ENCODE results near the gene RALGDS.
"Not testable (repeated sequence)": the region's sequence is repeated elsewhere in the genome, so short reads cannot be mapped to it uniquely, and the experiment has no call there.

The RALGDS gene

DNA sequence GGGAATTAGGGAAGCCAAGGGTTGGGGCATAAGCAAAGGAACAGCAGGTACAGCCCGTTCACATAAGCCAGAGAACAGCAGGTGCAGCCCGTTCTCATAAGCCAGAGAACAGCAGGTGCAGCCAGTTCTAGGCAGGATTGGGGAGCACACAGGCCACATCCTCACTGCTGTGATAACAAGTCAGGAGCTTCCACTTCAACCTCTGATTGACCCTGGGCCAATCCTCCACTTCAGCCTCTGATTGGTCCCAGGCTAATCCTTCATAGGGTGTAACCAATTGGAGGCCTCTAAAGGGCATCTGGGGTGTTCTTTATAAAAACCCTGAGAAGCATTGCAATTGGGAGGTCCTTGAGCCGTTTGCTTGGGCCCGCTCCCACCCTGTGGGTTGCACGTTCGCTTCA is 31.8 kb downstream of the RALGDS start:
- no peak for DNase-seq (ENCODE audit: low read depth)
- no peak overlapping the region for H3K4me3 ChIP-seq (ENCODE audit: low read length)
- TF ChIP-seq, protein P1, sequence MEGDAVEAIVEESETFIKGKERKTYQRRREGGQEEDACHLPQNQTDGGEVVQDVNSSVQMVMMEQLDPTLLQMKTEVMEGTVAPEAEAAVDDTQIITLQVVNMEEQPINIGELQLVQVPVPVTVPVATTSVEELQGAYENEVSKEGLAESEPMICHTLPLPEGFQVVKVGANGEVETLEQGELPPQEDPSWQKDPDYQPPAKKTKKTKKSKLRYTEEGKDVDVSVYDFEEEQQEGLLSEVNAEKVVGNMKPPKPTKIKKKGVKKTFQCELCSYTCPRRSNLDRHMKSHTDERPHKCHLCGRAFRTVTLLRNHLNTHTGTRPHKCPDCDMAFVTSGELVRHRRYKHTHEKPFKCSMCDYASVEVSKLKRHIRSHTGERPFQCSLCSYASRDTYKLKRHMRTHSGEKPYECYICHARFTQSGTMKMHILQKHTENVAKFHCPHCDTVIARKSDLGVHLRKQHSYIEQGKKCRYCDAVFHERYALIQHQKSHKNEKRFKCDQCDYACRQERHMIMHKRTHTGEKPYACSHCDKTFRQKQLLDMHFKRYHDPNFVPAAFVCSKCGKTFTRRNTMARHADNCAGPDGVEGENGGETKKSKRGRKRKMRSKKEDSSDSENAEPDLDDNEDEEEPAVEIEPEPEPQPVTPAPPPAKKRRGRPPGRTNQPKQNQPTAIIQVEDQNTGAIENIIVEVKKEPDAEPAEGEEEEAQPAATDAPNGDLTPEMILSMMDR (IDR thresholded peaks at IDR 0.05; ENCODE audit: insufficient read depth, low read depth, low read length, missing control alignments) = no peak

DNA sequence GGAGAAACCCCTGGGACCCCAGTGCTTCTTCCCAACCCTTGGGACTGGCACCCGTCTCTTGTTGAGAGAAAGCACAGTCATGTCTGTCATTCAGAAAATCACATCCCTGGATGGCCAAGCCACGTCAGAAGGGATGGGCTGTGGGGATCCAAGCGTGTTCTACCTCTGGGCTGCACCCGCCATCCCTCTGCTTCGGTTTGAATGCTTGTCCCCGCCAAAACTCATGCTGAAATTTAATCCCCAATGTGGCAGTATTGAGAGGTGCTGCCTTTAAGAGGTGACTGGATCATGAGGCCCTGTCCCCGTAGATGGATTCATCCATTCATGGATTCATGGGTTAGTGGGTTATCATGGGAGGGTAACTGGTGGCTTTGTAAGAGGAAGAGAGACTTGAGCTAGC is 32.3 kb downstream of the RALGDS start:
- TF ChIP-seq, protein P1 (IDR thresholded peaks at IDR 0.05; ENCODE audit: insufficient read depth, low read depth, low read length, missing control alignments) = no peak
- no peak for DNase-seq (ENCODE audit: low read depth)
- H3K4me3 ChIP-seq (ENCODE audit: low read length) = no peak overlapping the region

DNA sequence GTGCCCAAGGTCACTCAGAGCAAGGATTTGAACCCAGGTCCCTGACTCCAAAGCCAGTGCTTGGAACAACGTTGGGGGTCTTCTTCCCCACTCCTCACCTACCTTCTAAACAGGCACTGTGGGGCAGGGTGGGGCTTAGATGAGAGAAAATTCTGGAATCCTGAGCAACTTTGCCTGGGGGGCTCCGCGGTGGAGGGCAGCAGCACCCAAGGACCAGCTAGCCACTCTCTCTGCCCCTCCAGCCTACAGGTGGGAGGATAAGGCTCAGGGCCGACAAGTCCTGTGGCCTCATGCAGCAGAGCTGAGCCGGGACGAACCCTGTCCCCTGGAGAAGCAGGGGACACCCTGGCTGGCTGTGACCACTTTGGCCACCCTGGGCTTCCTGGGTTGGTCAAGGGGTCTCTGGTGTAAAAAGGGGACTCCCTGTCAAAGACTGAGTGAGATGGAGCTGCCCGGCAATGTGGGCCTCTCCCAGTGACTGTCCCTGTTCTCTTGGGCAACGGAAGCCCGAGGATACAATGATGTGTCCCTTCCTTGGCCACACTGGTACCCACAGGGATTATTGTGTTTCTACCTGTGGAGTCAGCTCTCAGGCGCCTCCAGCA is 32.8 kb downstream of the RALGDS start:
- no peak for DNase-seq (ENCODE audit: low read depth)
- TF ChIP-seq, protein P1 (IDR thresholded peaks at IDR 0.05; ENCODE audit: insufficient read depth, low read depth, low read length, missing control alignments) = no peak
- H3K4me3 ChIP-seq (ENCODE audit: low read length) = no peak overlapping the region

DNA sequence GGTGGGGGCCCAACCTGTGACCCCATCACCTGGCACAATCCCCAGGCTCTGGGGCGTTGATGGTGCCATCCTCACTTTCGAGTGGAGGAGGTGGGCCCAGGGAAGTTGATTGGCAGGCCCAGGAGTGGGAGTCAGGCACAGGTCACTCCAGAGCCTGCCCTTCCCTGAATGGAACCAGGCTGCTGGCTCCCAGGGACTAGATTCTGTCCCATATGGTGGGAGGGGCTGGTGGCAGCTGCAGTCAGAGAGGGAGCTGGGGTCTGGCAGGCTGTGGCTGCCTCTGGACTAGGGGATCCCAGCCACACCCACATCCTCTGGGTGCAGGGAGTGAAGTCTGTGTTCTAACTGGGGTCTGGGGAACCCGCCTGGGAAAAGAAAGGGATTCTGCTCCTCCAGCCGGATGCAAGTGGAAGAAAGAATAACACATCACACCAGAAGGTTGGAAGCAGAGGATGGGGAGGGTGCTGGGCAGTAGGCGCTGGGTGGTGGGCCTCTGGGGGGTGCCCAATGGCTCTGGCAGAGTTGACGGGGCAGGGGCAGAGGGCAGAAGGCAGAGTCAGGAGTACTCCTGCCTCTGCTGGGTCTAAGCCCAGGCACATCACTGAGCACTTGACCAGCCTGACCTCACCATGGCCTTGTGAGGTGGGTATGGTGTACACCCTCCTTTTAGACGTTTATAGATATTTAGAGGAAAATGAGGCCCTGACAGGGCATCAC is 33.5 kb downstream of the RALGDS start:
- H3K4me3 ChIP-seq (ENCODE audit: low read length) = no peak overlapping the region
- no peak for DNase-seq (ENCODE audit: low read depth)
- TF ChIP-seq, protein P1 (IDR thresholded peaks at IDR 0.05; ENCODE audit: insufficient read depth, low read depth, low read length, missing control alignments) = no peak

DNA sequence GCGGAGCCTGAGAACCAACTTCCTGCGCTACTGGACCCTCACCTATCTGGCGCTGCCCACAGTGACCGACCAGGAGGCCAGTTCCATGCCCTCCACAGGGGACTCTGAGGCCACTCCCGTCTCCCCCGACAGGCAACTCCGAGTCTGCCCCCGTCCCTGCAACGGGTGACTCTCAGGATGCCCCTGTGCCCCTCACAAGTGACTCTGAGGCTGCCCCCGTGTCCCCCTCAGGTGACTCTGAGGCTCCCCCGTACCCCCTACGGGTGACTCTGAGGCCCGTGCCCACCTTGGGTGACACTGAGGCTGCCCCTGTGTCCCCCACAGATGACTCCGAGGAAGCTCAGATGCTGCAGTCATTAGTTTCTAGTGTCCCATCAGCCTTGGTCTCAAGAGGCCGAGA is 34.1 kb downstream of the RALGDS start:
- no peak overlapping the region for H3K4me3 ChIP-seq (ENCODE audit: low read length)
- no peak for DNase-seq (ENCODE audit: low read depth)
- TF ChIP-seq, protein P1 (IDR thresholded peaks at IDR 0.05; ENCODE audit: insufficient read depth, low read depth, low read length, missing control alignments) = no peak

DNA sequence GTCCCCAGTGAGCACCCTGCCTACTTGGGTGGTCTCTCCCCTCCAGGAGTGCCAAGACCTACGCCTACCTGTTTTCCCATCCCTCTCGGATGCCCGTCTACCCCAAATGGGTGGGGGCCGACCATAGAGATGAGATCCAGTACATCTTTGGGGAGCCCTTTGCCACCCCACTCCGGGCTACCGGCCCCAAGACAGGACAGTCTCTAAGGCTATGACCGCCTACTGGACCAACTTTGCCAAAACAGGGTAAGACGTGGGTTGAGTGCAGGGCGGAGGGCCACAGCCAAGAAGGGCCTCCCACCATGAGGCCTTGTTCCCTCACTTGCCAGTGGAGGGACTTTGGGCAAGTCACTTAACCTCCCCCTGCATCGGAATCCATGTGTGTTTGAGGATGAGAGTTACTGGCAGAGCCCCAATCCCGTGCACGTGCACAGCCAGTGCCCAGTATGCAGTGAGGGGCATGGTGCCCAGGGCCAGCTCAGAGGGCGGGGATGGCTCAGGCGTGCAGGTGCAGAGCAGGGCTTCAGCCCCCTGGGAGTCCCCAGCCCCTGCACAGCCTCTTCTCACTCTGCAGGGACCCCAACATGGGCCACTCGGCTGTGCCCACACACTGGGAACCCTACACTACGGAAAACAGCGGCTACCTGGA is 34.7 kb downstream of the RALGDS start:
- not testable (repeated sequence) for H3K4me3 ChIP-seq (ENCODE audit: low read length); DNase-seq (ENCODE audit: low read depth)

DNA sequence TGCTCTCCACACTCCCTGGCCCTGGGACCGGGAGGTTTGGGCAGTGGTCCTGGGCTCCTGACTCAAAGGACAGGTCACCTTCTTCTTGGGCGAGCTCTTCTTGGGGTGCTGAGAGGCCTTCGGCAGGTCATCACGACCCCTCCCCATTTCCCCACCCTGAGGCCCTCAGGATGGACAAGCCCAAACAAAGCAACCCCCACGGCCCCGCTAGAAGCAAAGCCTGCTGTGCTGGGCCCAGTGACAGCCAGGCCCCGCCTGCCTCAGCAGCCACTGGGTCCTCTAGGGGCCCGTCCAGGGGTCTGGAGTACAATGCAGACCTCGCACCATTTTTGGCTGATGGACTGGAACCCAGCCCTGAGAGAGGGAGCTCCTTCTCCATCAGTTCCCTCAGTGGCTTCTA is 37.4 kb downstream of the RALGDS start:
- H3K4me3 ChIP-seq (ENCODE audit: low read length) = not testable (repeated sequence)
- DNase-seq (ENCODE audit: low read depth) = peak; percentile 31

DNA sequence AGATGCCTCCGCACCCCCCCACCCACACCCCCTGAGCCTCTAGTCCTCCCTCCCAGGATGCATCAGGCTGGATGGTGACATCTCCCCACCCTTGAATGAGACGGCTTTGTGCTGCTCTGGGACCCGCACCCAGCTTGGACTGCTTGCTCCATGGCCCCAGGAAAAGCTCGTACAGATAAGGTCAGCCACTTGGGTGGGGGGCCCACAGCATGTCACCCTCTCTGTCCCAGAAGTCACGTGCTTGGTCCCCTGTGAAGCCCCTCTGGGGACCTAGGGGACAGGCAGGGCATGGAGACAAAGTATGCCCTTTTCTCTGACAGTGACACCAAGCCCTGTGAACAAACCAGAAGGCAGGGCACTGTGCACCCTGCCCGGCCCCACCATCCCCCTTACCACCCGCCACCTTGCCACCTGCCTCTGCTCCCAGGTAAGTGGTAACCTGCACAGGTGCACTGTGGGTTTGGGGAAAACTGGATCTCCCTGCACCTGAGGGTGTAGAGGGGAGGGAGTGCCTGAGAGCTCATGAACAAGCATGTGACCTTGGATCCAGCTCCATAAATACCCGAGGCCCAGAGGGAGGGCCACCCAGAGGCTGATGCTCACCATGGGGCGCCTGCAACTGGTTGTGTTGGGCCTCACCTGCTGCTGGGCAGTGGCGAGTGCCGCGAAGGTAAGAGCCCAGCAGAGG is 38.9 kb downstream of the RALGDS start:
- DNase-seq (ENCODE audit: low read depth); H3K4me3 ChIP-seq (ENCODE audit: low read length): not testable (repeated sequence)

DNA sequence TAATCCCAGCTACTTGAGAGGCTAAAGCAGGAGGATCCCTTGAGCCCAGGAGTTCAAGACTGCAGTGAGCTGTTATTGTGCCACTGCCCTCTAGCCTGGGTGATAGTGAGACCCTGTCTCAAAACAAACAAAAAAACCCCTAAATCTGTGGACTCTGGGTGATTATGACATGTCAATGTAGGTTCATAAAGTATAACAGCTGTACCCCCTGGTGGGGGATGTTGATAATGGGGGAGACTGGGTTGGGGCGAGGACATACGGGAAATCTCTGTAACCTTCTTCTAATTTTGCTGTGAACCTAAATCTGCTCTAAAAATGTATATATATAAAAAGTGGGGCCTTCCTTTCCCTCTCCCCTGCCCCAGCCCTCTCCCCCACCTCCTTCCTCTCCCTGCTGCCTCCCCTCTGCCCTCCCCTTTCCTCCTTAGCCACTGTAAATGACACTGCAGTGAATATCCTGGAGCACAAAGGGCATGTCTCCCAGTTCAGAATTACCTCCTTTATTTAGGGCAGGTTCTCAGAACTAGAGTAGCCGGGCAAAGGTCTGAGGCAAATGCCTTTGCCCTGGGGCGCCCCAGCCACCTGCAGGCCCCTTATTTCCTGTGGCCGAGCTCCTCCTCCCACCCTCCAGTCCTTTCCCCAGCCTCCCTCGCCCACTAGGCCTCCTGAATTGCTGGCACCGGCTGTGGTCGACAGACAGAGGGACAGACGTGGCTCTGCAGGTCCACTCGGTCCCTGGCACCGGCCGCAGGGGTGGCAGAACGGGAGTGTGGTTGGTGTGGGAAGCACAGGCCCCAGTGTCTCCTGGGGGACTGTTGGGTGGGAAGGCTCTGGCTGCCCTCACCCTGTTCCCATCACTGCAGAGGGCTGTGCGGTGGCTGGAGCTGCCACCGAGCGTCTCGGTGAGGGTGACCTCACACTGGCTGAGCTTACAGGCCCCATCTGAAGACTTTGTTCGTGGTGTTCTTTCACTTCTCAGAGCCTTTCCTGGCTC is 40.0 kb downstream of the RALGDS start:
- not testable (repeated sequence) for H3K4me3 ChIP-seq (ENCODE audit: low read length)

More for the DNA sequence above, 40.0 kb downstream of the RALGDS start:
- DNase-seq (ENCODE audit: low read depth) = not testable (repeated sequence)
